Fibroblast of lung (primary cell): ENCODE data around the gene ORC3.

Experiments
- CTCF ChIP-seq, 2 donors: IDR thresholded peaks in 1 of 2; conservative IDR thresholded peaks in 1 of 2; 1 replicate in 1 of 2; 2 replicates in 1 of 2; pipeline ENCODE4 v1.5.1; 2011 to 2012; ENCODE audit warnings: low read length in 2 of 2, control low read depth in 1 of 2, inconsistent platforms in 1 of 2, low read depth in 1 of 2, mild to moderate bottlenecking in 1 of 2
- EZH2 ChIP-seq: IDR thresholded peaks from 2 replicates; pipeline ENCODE4 v1.5.1; 2012; ENCODE audit warnings: low read length, control low read depth, mild to moderate bottlenecking; ENCODE audit errors: missing control alignments

DNA sequence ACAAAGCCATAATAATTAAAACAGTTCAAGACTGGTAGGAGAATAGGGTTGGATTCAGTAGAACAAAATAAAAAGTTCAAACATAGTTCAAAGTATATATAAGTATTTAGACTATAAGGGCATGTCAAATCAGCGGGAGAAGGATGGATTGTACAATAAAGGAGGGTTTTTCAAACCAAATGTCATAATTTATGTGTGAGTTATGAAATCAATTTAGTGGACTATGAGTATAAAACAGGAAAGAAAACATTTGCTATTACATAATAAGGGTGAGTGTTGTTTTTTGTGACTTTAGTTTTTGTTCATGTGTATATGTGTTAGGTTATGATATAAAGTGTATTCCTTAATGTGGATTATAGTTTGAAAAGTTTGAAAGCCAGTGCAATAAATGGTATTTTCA is 10.6 kb downstream of the ORC3 start:
- TF ChIP-seq CTCF (conservative IDR thresholded peaks at IDR 0.05 in 1 of 2, IDR thresholded peaks at IDR 0.05 in 1 of 2; ENCODE audit: low read depth in 1 of 2, low read length in 2 of 2) (no peak), EZH2 (no peak)
